ENCODE data around the gene LACTB. TPM values are rescaled to one million over a fixed set of nuclear protein-coding genes. Genes with fewer than 3 reads are reported as not detected.
"Not testable (repeated sequence)": the region's sequence is repeated elsewhere in the genome, so short reads cannot be mapped to it uniquely, and the experiment has no call there.

Gene LACTB
- total and polyA plus RNA-seq, 2 experiments from 2014 or later = 13.3 to 14.0 TPM

DNA sequence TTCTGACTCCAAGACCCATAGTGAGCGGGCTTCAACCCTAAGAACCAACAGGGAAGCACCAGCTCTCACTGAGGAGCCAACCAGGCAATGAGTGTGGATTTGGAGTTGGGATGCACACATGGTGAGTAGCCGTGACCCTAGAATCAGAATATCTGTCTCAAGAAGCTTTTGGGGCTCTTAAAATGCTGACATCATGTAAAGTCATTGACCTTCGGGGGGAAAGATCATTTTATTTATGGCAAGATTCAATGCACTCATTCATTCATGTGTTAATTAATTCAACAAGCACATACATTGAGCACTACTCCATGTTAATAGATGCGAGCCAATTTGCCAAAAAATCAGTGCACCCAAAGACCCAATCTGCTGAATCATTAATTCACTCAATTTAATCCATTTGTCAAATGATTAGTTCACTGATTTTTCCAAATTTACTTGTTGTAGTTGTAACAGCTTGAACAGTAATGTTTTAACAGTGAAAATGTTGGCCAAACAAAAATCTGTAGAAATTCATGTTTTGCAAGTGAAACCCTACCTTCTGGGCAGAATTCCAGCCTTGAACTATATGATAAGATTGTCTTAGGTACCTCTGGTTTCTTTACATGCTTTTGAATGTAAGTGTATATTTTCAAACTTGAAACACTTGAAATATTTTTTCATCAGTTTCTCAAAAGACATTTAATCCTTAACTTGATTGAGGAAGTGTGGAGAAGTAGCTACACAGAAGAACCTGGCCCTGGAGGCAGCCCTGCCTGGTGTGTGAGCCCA, 29.8 kb upstream of the LACTB start:
- Histone ChIP-seq H3K4me1 (ENCODE audit: low read depth) (peaks cover 21% of the 10 kb centered on the region), H3K36me3 (no peaks in the 10 kb centered on the region), H3K27ac (no peak overlapping the region), H3K27me3 (no peaks in the 10 kb centered on the region), H3K4me3 (no peak overlapping the region), H3K9me3 (ENCODE audit: low read depth) (no peaks in the 10 kb centered on the region)
- TF ChIP-seq, protein P1, sequence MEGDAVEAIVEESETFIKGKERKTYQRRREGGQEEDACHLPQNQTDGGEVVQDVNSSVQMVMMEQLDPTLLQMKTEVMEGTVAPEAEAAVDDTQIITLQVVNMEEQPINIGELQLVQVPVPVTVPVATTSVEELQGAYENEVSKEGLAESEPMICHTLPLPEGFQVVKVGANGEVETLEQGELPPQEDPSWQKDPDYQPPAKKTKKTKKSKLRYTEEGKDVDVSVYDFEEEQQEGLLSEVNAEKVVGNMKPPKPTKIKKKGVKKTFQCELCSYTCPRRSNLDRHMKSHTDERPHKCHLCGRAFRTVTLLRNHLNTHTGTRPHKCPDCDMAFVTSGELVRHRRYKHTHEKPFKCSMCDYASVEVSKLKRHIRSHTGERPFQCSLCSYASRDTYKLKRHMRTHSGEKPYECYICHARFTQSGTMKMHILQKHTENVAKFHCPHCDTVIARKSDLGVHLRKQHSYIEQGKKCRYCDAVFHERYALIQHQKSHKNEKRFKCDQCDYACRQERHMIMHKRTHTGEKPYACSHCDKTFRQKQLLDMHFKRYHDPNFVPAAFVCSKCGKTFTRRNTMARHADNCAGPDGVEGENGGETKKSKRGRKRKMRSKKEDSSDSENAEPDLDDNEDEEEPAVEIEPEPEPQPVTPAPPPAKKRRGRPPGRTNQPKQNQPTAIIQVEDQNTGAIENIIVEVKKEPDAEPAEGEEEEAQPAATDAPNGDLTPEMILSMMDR (IDR thresholded peaks at IDR 0.05; ENCODE audit: low read depth, low read length) = no peak
- DNase-seq (ENCODE audit: low read depth in 1 of 2, low spot score in 1 of 2) = no peak

DNA sequence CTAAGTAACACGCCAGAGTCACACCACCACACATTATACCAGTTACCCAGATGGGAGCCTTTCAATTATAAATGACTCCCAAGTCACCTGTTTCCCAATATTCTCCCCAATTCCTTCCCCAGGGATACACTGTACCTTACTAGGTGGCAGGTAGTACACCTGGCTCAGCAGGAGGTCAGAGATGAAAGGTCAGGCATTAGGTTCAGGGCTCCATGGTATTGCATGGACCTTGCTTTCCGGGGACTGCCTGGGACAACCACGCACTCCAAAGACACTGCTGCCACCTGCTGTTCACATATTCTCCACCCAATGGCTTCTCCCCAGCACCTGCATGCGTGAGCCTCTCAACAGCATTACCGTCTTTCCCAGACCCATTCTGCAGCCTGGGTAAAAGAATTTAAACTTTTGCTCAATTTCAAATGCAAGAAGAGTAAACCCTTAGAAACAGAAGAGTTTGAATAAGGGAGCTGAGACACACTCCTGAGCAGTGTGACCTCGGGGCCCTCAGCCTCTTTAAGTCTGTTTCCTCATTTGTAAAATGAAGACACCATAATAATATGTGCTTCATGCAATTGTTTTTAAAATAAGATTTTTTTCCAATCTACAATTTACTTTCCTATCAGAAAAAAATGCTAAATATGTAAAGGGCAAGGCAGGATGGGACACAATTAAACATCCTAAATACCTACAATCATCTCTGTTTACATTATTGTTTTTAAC, 28.0 kb upstream of the LACTB start:
- no peaks in the 10 kb centered on the region for H3K9me3 ChIP-seq (ENCODE audit: low read depth)
- DNase-seq (ENCODE audit: low read depth in 1 of 2, low spot score in 1 of 2) = peak; percentile 79 to 86
- H3K36me3 ChIP-seq = no peaks in the 10 kb centered on the region
- no peaks in the 10 kb centered on the region for H3K27me3 ChIP-seq
- H3K4me1 ChIP-seq (ENCODE audit: low read depth) = peaks cover 18% of the 10 kb centered on the region
- H3K4me3 ChIP-seq = no peak overlapping the region
- TF ChIP-seq, protein P1 (IDR thresholded peaks at IDR 0.05; ENCODE audit: low read depth, low read length) = peak; percentile 84
- H3K27ac ChIP-seq = peak overlapping the region; percentile 90

DNA sequence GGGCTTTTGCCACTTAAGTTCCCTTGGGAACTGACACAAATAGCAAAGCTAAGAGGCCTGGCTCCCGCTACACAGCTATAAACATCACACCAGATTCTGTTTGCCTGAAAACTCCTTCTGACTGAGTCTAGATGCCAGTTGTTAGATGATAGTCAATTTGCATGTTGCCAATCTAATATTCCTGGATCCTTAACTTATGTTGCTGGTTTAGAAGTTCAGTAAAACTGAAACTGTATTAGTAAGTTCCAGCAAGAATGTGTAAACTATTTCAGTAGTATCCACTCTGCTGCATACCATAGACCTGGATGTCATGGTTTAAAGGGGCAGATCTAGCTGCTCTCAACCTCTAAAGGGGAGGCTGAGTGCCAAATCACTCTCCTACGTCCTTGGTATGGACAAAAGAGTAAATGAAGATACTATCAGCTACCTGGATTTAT, 27.1 kb upstream of the LACTB start:
- H3K9me3 ChIP-seq (ENCODE audit: low read depth) = no peaks in the 10 kb centered on the region
- H3K27me3 ChIP-seq = no peaks in the 10 kb centered on the region
- TF ChIP-seq, protein P1 (IDR thresholded peaks at IDR 0.05; ENCODE audit: low read depth, low read length) = no peak
- H3K27ac ChIP-seq = peak overlapping the region; percentile 90
- H3K4me1 ChIP-seq (ENCODE audit: low read depth) = peaks cover 13% of the 10 kb centered on the region
- no peak overlapping the region for H3K4me3 ChIP-seq
- peak in 1 of 2 donors; percentile 69 for DNase-seq (ENCODE audit: low read depth in 1 of 2, low spot score in 1 of 2)
- no peaks in the 10 kb centered on the region for H3K36me3 ChIP-seq

DNA sequence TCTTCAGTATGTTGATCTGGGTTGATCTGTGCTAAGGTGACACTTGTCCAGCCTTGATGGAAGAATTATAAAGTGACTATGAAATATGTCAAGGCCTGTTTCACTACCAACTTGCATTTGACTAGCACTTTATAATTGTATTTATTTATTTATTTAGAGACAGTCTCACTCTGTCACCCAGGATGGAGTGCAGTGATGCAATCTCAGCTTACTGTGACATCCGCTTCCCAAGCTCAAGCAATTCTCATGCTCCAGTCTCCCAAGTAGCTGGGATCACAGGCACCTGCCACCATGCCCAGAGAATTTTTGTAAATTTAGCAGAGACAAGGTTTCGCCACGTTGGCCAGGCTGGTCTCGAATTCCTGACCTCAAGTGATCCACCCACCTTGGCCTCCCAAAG, 25.5 kb upstream of the LACTB start:
- TF ChIP-seq, protein P1 (IDR thresholded peaks at IDR 0.05; ENCODE audit: low read depth, low read length) = no peak
- Histone ChIP-seq H3K36me3 (no peaks in the 10 kb centered on the region), H3K4me1 (ENCODE audit: low read depth) (peaks cover 13% of the 10 kb centered on the region), H3K4me3 (no peak overlapping the region), H3K27ac (no peak overlapping the region), H3K9me3 (ENCODE audit: low read depth) (no peaks in the 10 kb centered on the region), H3K27me3 (no peaks in the 10 kb centered on the region)
- no peak for DNase-seq (ENCODE audit: low read depth in 1 of 2, low spot score in 1 of 2)

DNA sequence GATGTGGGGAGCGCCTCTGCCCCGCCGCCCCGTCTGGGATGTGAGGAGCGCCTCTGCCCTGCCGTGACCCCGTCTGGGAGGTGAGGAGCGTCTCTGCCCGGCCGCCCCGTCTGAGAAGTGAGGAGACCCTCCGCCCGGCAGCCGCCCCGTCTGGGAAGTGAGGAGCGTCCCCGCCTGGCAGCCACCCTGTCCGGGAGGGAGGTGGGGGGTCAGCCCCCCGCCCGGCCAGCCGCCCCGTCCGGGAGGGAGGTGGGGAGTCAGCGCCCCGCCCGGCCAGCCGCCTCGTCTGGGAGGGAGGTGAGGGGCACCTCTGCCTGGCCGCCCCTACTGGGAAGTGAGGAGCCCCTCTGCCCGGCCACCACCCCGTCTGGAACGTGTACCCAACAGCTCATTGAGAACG, 22.8 kb upstream of the LACTB start:
- H3K27me3 ChIP-seq; H3K9me3 ChIP-seq (ENCODE audit: low read depth); H3K4me3 ChIP-seq; H3K27ac ChIP-seq; DNase-seq (ENCODE audit: low read depth in 1 of 2, low spot score in 1 of 2); H3K36me3 ChIP-seq: not testable (repeated sequence)
- H3K4me1 ChIP-seq (ENCODE audit: low read depth) = peaks cover 10% of the 10 kb centered on the region

DNA sequence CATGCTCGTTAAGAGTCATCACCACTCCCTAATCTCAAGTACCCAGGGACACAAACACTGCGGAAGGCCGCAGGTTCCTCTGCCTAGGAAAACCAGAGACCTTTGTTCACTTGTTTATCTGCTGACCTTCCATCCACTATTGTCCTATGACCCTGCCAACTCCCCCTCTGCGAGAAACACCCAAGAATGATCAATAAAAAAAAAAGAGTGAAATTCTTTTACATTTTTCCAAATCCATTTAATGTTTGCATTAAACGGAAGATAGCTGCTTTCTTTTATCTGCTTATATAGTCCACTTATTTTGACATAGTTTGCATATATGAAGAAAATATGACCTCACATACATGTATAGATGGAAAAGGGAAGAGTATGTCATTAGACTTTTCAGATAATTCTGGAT, 22.1 kb upstream of the LACTB start:
- DNase-seq (ENCODE audit: low read depth in 1 of 2, low spot score in 1 of 2); H3K27me3 ChIP-seq; H3K4me3 ChIP-seq; H3K27ac ChIP-seq; H3K4me1 ChIP-seq (ENCODE audit: low read depth); H3K9me3 ChIP-seq (ENCODE audit: low read depth); H3K36me3 ChIP-seq: not testable (repeated sequence)
